Activated CD4-positive, alpha-beta memory T cell treated with anti-CD3 and anti-CD28 coated beads, Interleukin-2, amount 10 ng/mL, durations not matched to agents 7 days and 5 days (primary cell): ENCODE measurements around the gene KRTAP5-10. TPM values are rescaled to one million over a fixed set of nuclear protein-coding genes. Genes with fewer than 3 reads are reported as not detected.
"Not testable (repeated sequence)": the region's sequence is repeated elsewhere in the genome, so short reads cannot be mapped to it uniquely, and the experiment has no call there.

Experiments
- CTCF ChIA-PET: fragments of 350-600 bp; sonication (Branson Sonifier 250); formaldehyde crosslinking; loops from one replicate; lab custom pipeline; 2021; ENCODE audit warnings: antibody characterized with exemption, inconsistent platforms; lab: Charles Lee
- POLR2A ChIA-PET: fragments of 350-600 bp; sonication (Branson Sonifier 250); formaldehyde crosslinking; loops from one replicate; lab custom pipeline; 2021; ENCODE audit warnings: antibody characterized with exemption; lab: Charles Lee
- DNase-seq: peaks from one replicate; pipeline ENCODE4 v3.0.0-alpha.2; 2020
- H3K27ac Mint-ChIP-seq: one replicate; pipeline ENCODE4 v1.8.0; 2021; ENCODE audit warnings: mild to moderate bottlenecking, mixed read lengths
- H3K27me3 Mint-ChIP-seq: one replicate; pipeline ENCODE4 v1.8.0; 2021; ENCODE audit warnings: mixed read lengths
- H3K36me3 Mint-ChIP-seq: one replicate; pipeline ENCODE4 v1.8.0; 2021; ENCODE audit warnings: low read depth, mixed read lengths
- H3K4me1 Mint-ChIP-seq: one replicate; pipeline ENCODE4 v1.8.0; 2021; ENCODE audit warnings: mixed read lengths
- H3K4me3 Mint-ChIP-seq: one replicate; pipeline ENCODE4 v1.8.0; 2021; ENCODE audit warnings: mild to moderate bottlenecking, mixed read lengths
- H3K9me3 Mint-ChIP-seq: one replicate; pipeline ENCODE4 v1.8.0; 2021; ENCODE audit warnings: mixed read lengths
- total RNA-seq, 2 experiments: library from RNA; stranded (reverse); gene quantifications; one replicate each; pipeline ENCODE4 v1.2.3, GENCODE V29; 2021

KRTAP5-10 gene
- total RNA-seq, 2 experiments from 2014 or later: 0.20 TPM; not detected in 1

DNA sequence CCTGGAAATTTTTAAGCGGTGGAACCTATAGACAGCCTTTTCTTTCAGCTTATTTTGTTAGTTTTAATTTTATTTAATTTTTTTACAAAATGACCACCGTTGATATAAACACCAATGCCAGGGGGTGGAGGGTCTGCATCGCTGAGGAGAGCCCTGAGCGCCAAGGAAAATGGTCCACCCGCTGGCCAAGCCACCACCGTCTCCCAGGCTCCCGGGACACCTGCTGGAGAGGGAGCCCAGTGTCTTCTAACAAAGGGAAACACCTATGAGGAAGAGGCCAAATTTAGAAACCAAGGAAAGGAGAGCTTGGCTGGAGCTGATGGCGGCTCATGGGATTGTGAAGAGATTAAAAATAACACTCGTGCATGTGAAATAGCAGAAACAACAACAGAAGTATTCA is 27.8 kb upstream of the KRTAP5-10 start:
- Mint-ChIP-seq H3K4me1 (peaks cover 1% of the 10 kb centered on the region), H3K9me3 (peaks cover 12% of the 10 kb centered on the region), H3K27ac (no peak overlapping the region), H3K36me3 (no peaks in the 10 kb centered on the region), H3K27me3 (no peaks in the 10 kb centered on the region), H3K4me3 (no peak overlapping the region)
- no peak for DNase-seq
- ChIA-PET CTCF (no interaction called here), POLR2A (no interaction called here)

- POLR2A ChIA-PET, H3K4me3 Mint-ChIP-seq, CTCF ChIA-PET, H3K4me1 Mint-ChIP-seq, H3K36me3 Mint-ChIP-seq, DNase-seq, H3K27ac Mint-ChIP-seq, H3K27me3 Mint-ChIP-seq: not testable (repeated sequence)
- H3K9me3 Mint-ChIP-seq: peaks cover 12% of the 10 kb centered on the region
Measured at GRCh38 chr11:71537977-71538665, 27.2 kb upstream of the KRTAP5-10 start, which contains the start of gene KRTAP5-8. Gene KRTAP5-8 (plus strand): TSS chr11:71538025. CDS start chr11:71538056, 31 bp downstream.

DNA sequence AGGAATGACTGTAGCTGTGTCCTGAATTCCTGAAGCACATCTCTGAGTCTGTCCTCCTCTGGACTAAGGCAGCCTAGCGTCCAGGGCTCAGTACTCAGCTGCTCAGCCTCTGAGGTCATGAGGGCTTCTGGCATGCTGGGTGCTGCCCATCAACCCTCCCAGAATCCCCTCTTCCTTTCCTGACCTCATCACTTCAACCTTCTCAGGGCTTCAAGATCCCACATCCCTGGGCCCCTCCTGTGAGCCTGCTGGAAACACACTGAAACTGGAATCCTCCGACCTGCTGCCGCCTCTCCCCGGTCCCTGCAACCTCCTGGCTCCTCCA is 26.7 kb upstream of the KRTAP5-10 start:
- no peak overlapping the region for H3K27ac Mint-ChIP-seq
- POLR2A ChIA-PET: no interaction called here
- no peak overlapping the region for H3K4me3 Mint-ChIP-seq
- no peak for DNase-seq
- CTCF ChIA-PET: no interaction called here
- no peaks in the 10 kb centered on the region for H3K27me3 Mint-ChIP-seq
- H3K4me1 Mint-ChIP-seq: peaks cover 1% of the 10 kb centered on the region
- H3K9me3 Mint-ChIP-seq: peaks cover 12% of the 10 kb centered on the region
- no peaks in the 10 kb centered on the region for H3K36me3 Mint-ChIP-seq

- Mint-ChIP-seq H3K4me1 (peaks cover 1% of the 10 kb centered on the region), H3K4me3 (no peak overlapping the region), H3K27ac (no peak overlapping the region), H3K36me3 (no peaks in the 10 kb centered on the region), H3K9me3 (peaks cover 12% of the 10 kb centered on the region), H3K27me3 (peaks cover under 1% of the 10 kb centered on the region)
- ChIA-PET CTCF (no interaction called here), POLR2A (no interaction called here)
- DNase-seq: no peak
Measured at GRCh38 chr11:71539017-71539416, 26.3 kb upstream of the KRTAP5-10 start.

DNA sequence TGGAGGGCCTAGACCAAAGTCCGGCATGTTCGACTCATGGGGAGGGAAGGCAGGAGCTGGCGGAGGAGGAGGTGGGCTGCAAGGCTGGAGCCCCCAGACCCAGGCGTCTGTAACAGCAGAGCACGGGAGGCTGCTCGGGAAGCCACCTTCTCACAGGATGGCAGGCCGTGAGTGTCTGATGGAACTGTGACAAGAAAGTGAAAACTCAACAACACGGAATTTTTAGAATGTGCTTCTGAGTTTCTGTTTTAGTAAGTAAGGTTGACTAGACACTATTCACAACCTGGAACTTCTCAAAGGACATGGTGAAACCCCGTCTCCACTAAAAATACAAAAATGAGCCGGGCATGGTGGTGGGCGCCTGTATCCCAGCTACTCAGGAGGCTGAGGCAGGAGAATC is 25.4 kb upstream of the KRTAP5-10 start:
- not testable (repeated sequence) for H3K27ac Mint-ChIP-seq, H3K4me1 Mint-ChIP-seq

GRCh38 chr11:71540521-71541304 is 24.6 kb upstream of the KRTAP5-10 start:
- POLR2A ChIA-PET, CTCF ChIA-PET, H3K27ac Mint-ChIP-seq, DNase-seq, H3K4me3 Mint-ChIP-seq, H3K4me1 Mint-ChIP-seq, H3K27me3 Mint-ChIP-seq, H3K36me3 Mint-ChIP-seq: not testable (repeated sequence)
- H3K9me3 Mint-ChIP-seq: peaks cover 14% of the 10 kb centered on the region

More for the DNA sequence above, 25.4 kb upstream of the KRTAP5-10 start:
- POLR2A ChIA-PET, CTCF ChIA-PET, H3K36me3 Mint-ChIP-seq, H3K27me3 Mint-ChIP-seq, DNase-seq, H3K4me3 Mint-ChIP-seq: not testable (repeated sequence)
- peaks cover 14% of the 10 kb centered on the region for H3K9me3 Mint-ChIP-seq

DNA sequence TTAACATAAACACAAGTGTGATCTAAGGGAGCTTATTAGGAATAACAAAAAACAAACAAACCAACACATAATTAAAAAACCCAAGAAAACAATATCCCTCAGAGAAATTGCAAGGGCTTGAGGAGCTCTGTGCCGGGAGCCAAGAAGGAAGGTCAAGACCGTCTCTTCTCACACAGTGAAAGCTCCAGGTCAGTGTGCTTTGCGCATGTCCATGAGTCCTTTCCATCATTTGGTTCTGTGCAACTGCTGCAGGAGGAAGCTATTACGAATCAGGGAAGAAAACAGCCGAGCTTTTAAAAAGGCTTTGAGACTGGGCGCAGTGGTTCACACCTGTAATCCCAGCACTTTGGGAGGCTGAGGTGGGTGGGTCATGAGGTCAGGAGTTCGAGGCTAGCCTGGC is 23.0 kb upstream of the KRTAP5-10 start:
- POLR2A ChIA-PET: no interaction called here
- H3K36me3 Mint-ChIP-seq: no peaks in the 10 kb centered on the region
- no peak overlapping the region for H3K27ac Mint-ChIP-seq
- no peak overlapping the region for H3K4me3 Mint-ChIP-seq
- H3K4me1 Mint-ChIP-seq: peaks cover 1% of the 10 kb centered on the region
- H3K9me3 Mint-ChIP-seq: peaks cover 17% of the 10 kb centered on the region
- CTCF ChIA-PET: no interaction called here
- DNase-seq: no peak
- peaks cover 10% of the 10 kb centered on the region for H3K27me3 Mint-ChIP-seq

- Mint-ChIP-seq H3K27me3 (peaks cover 10% of the 10 kb centered on the region), H3K27ac (no peak overlapping the region), H3K4me1 (peaks cover 1% of the 10 kb centered on the region), H3K9me3 (peaks cover 17% of the 10 kb centered on the region), H3K36me3 (no peaks in the 10 kb centered on the region), H3K4me3 (no peak overlapping the region)
- DNase-seq: no peak
- ChIA-PET POLR2A (no interaction called here), CTCF (no interaction called here)
Measured at GRCh38 chr11:71542879-71543777, 22.2 kb upstream of the KRTAP5-10 start.

DNA sequence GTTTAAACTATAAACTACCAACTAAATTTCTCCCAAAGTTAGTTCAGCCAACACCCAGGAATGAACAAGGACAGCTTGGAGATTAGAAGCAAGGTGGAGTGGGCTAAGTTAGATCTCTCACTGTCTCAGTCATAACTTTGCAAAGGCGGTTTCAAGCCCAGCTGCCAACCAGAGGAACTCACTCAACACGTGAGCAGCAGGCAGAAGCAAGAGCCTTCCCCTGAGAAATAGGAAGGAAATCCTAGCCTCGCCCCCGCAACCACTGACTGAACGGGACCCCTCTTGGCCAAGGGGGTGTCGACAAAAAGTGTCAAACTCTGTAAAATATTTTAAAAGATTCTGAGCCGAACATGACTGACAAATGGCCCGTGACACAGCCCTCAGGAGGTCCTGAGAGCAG is 21.5 kb upstream of the KRTAP5-10 start:
- Mint-ChIP-seq H3K27ac (no peak overlapping the region), H3K36me3 (no peaks in the 10 kb centered on the region)
- POLR2A ChIA-PET: no interaction called here

GRCh38 chr11:71544525-71545214 is 20.7 kb upstream of the KRTAP5-10 start:
- no peaks in the 10 kb centered on the region for H3K36me3 Mint-ChIP-seq
- H3K4me1 Mint-ChIP-seq: peaks cover 1% of the 10 kb centered on the region
- POLR2A ChIA-PET: no interaction called here
- no peak overlapping the region for H3K27ac Mint-ChIP-seq
- CTCF ChIA-PET: no interaction called here
- H3K4me3 Mint-ChIP-seq: no peak overlapping the region
- DNase-seq: no peak
- H3K9me3 Mint-ChIP-seq: peaks cover 17% of the 10 kb centered on the region
- H3K27me3 Mint-ChIP-seq: peaks cover 15% of the 10 kb centered on the region

More for the DNA sequence above, 21.5 kb upstream of the KRTAP5-10 start:
- no peak for DNase-seq
- Mint-ChIP-seq H3K27me3 (peaks cover 10% of the 10 kb centered on the region), H3K9me3 (peaks cover 17% of the 10 kb centered on the region), H3K4me1 (peaks cover 1% of the 10 kb centered on the region), H3K4me3 (no peak overlapping the region)
- CTCF ChIA-PET: no interaction called here

DNA sequence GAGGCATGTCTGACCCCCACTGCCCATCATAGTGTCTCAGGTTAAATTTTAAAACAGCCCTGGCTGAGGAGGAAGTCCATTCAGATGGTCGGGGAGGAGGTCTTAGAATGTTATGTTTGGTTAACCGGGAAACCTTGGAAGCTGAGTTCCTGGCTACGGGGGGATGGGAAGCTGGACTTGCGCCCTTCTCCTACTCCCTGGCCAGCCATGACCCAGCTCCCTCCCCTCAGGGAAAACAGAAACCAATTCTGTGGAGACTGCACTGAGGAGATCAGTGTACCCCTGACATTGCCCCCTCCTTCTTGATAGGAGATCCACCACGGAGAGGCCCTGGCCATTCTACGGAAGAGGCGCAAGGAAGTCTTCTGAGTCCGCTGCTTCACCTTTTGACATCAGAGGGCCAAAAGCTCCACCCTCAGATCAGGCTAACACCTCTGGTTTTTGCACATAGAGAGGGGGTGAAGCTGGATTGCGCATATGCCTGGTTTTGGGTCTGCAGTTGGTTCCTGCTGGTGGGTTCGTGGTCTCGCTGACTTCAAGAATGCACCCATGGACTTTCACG is 19.9 kb upstream of the KRTAP5-10 start:
- POLR2A ChIA-PET: no interaction called here
- CTCF ChIA-PET: interaction anchor here (1.5 kb wide), 1 partner anchor 18 kb away, joined by 3 read pairs; no protein-coding TSS in a partner anchor
- no peak overlapping the region for H3K4me3 Mint-ChIP-seq

DNA sequence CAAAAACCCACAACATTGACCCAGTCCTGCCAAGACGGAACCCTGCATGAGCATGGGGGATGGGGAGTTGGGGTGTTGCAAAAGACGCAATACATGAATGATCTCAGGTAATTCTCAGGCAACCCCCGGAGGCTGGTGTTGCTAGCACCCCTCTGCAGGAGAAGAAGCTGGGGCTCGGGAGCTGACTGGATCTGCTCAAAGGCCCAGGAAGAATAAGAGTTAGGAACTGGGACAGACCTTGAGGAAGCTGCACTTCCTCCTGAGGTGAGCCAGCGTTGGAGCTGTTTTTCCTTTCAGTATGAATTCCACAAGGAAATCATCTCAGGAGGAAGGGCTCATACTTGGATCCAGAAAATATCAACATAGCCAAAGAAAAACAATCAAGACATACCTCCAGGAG is 17.2 kb upstream of the KRTAP5-10 start, which contains the start of gene KRTAP5-9:
TSS of gene KRTAP5-9 (plus strand) at position 301 of the 400 bp plus-strand sequence. CDS start 238 bp downstream, outside the sequence.
- Mint-ChIP-seq H3K27me3 (peaks cover 16% of the 10 kb centered on the region), H3K4me1 (no peaks in the 10 kb centered on the region), H3K9me3 (peaks cover 5% of the 10 kb centered on the region), H3K4me3 (no peak within 1 kb of the TSS), H3K36me3 (no peaks in the 10 kb centered on the region), H3K27ac (no peak within 1 kb of the TSS)
- POLR2A ChIA-PET: no interaction called here
- CTCF ChIA-PET: no interaction called here
- no peak for DNase-seq

More for the DNA sequence above, 19.9 kb upstream of the KRTAP5-10 start:
- no peak overlapping the region for H3K27ac Mint-ChIP-seq
- H3K27me3 Mint-ChIP-seq: peaks cover 16% of the 10 kb centered on the region
- peaks cover 1% of the 10 kb centered on the region for H3K4me1 Mint-ChIP-seq
- H3K36me3 Mint-ChIP-seq: no peaks in the 10 kb centered on the region
- H3K9me3 Mint-ChIP-seq: peaks cover 17% of the 10 kb centered on the region
- DNase-seq: no peak
